Endothelial cell of umbilical vein (primary cell): ENCODE data around the gene PRRX1. TPM values are rescaled to one million over a fixed set of nuclear protein-coding genes. Genes with fewer than 3 reads are reported as not detected.

Experiments
- BruUV-seq: library from RNA; stranded (reverse); fragments of 400-500 nt; replicated peaks from 2 replicates; lab custom pipeline; 2021; lab: Mats Ljungman, UMichigan
- CTCF ChIA-PET: fragments of 300-600, 350-600 bp; sonication (Branson Sonifier 250); formaldehyde crosslinking; loops from one replicate; lab custom pipeline; 2021; ENCODE audit warnings: antibody characterized with exemption, inconsistent platforms; lab: Charles Lee
- POLR2A ChIA-PET: fragments of 300-600, 350-600 bp; sonication (Branson Sonifier 250); formaldehyde crosslinking; loops from one replicate; lab custom pipeline; 2021; ENCODE audit warnings: antibody characterized with exemption, inconsistent platforms; lab: Charles Lee
- DNase-seq: peaks from one replicate; pipeline ENCODE4 v3.0.0-alpha.2; 2011; ENCODE audit warnings: low read depth, low spot score
- FAIRE-seq: peaks from 2 replicates; lab custom pipeline; 2011; peaks lifted over from hg19 to GRCh38; lab: Jason Lieb, UNC
- H2AFZ ChIP-seq: 2 replicates; pipeline ENCODE4 v1.6.0; 2012; ENCODE audit warnings: low read depth, low read length, control low read depth, inconsistent platforms
- H3K27ac ChIP-seq: 2 replicates; pipeline ENCODE4 v1.5.1; 2011; ENCODE audit warnings: low read depth, mild to moderate bottlenecking, control low read depth, low read length, moderate library complexity; ENCODE audit not compliant: insufficient read depth
- H3K27me3 ChIP-seq, 2 experiments: 2 replicates each; pipeline versions ENCODE4 v1.6.0 to v1.6.1; 2011; ENCODE audit warnings: low read length in 2 of 2, mixed read lengths in 1 of 2; ENCODE audit not compliant: control insufficient read depth in 2 of 2, insufficient read depth in 2 of 2
- H3K36me3 ChIP-seq, 2 experiments: 2 replicates in 1 of 2; 3 replicates in 1 of 2; pipeline ENCODE4 v1.5.1; 2011; ENCODE audit warnings: low read length in 2 of 2, mild to moderate bottlenecking in 1 of 2, moderate library complexity in 1 of 2; ENCODE audit not compliant: control insufficient read depth in 2 of 2, insufficient read depth in 2 of 2; ENCODE audit errors: extremely low read depth in 1 of 2
- H3K4me1 ChIP-seq: 3 replicates; pipeline ENCODE4 v1.5.1; 2011; ENCODE audit warnings: mild to moderate bottlenecking, low read length; ENCODE audit not compliant: control insufficient read depth, insufficient read depth; ENCODE audit errors: extremely low read depth
- H3K4me2 ChIP-seq: 2 replicates; pipeline ENCODE4 v1.6.1; 2011; ENCODE audit warnings: low read length, control low read depth, mixed read lengths; ENCODE audit not compliant: insufficient read depth
- H3K4me3 ChIP-seq, 3 experiments: fragments of 200-600 bp in 1 of 3; sonication (generic), shearing (Covaris generic) in 1 of 3; replicated peaks in 1 of 3; 2 replicates each; pipeline ENCODE4 v1.5.1; 2011 to 2016; ENCODE audit warnings: control low read depth in 3 of 3, low read length in 3 of 3, mild to moderate bottlenecking in 2 of 3, inconsistent platforms in 1 of 3, low read depth in 1 of 3, moderate library complexity in 1 of 3; ENCODE audit not compliant: insufficient read depth in 1 of 3
- H3K79me2 ChIP-seq: 2 replicates; pipeline ENCODE4 v1.6.0; 2012; ENCODE audit warnings: low read length, inconsistent platforms; ENCODE audit not compliant: control insufficient read depth, insufficient read depth
- H3K9ac ChIP-seq: replicated peaks from 2 replicates; pipeline ENCODE3; 2011; ENCODE audit warnings: low read length, control low read depth; ENCODE audit not compliant: insufficient read depth; ENCODE audit errors: extremely low read depth
- H3K9me1 ChIP-seq: replicated peaks from 3 replicates; pipeline ENCODE4 v1.6.0; 2011; ENCODE audit warnings: mild to moderate bottlenecking, low read length; ENCODE audit not compliant: control insufficient read depth, insufficient read depth; ENCODE audit errors: extremely low read depth
- H3K9me3 ChIP-seq: replicated peaks from 2 replicates; pipeline ENCODE4 v1.5.1; 2012; ENCODE audit warnings: low read length, inconsistent platforms; ENCODE audit not compliant: control insufficient read depth, insufficient read depth
- H4K20me1 ChIP-seq: replicated peaks from 2 replicates; pipeline ENCODE3; 2011; ENCODE audit warnings: mild to moderate bottlenecking, low read length; ENCODE audit not compliant: control insufficient read depth, insufficient read depth; ENCODE audit errors: extremely low read depth
- CTCF ChIP-seq, 2 donors: IDR thresholded peaks; 1 replicate in 1 of 2; 2 replicates in 1 of 2; pipeline ENCODE4 v1.5.1; 2011; ENCODE audit warnings: low read length in 2 of 2, mild to moderate bottlenecking in 2 of 2, moderate library complexity in 2 of 2, control low read depth in 1 of 2, inconsistent platforms in 1 of 2, low read depth in 1 of 2; ENCODE audit not compliant: insufficient read depth in 1 of 2; ENCODE audit errors: extremely low read depth in 1 of 2
- EZH2 ChIP-seq: IDR thresholded peaks from 2 replicates; pipeline ENCODE4 v1.6.1; 2012; ENCODE audit warnings: borderline replicate concordance, low read depth, mild to moderate bottlenecking, moderate library complexity, low read length, inconsistent platforms; ENCODE audit not compliant: severe bottlenecking
- FOS ChIP-seq: IDR thresholded peaks from 2 replicates; pipeline ENCODE4 v1.6.1; 2011; ENCODE audit warnings: mild to moderate bottlenecking, low read length, moderate library complexity, borderline replicate concordance; ENCODE audit not compliant: insufficient read depth
- GATA2 ChIP-seq: IDR thresholded peaks from 2 replicates; pipeline ENCODE4 v1.7.0; 2011; ENCODE audit warnings: low read depth, mild to moderate bottlenecking, moderate library complexity, mixed read lengths, low read length; ENCODE audit not compliant: insufficient read length, insufficient read depth
- JUN ChIP-seq: IDR thresholded peaks from 2 replicates; pipeline ENCODE4 v1.6.1; 2011; ENCODE audit warnings: borderline replicate concordance, low read depth; ENCODE audit not compliant: insufficient read length, insufficient read depth
- MAX ChIP-seq: IDR thresholded peaks from 2 replicates; pipeline ENCODE4 v1.6.1; 2011; ENCODE audit not compliant: insufficient read depth, insufficient read length
- MYC ChIP-seq: IDR thresholded peaks from one replicate; pipeline ENCODE4 v1.6.1; 2011; ENCODE audit warnings: mild to moderate bottlenecking, low read depth, low read length
- POLR2A ChIP-seq: IDR thresholded peaks from 2 replicates; pipeline ENCODE4 v1.6.1; 2012; ENCODE audit warnings: low read depth, mild to moderate bottlenecking, control low read depth, low read length
- POLR2AphosphoS5 ChIP-seq: IDR thresholded peaks from 2 replicates; pipeline ENCODE4 v1.6.1; 2012; ENCODE audit warnings: low read depth, mild to moderate bottlenecking, control low read depth, low read length, moderate library complexity; ENCODE audit not compliant: insufficient read depth
- dilution Hi-C: fragments of 300-500 bp; cut with MboI; formaldehyde crosslinking; loops from one replicate; pipeline ENCODE4 v1.15.0; 2019; ENCODE audit warnings: low sequenced_read_pairs; ENCODE audit not compliant: extremely low pct_ligation_motif_present
- intact Hi-C: fragments of 100-400 bp; cut with micrococcal nuclease; formaldehyde crosslinking; loops from one replicate; pipeline ENCODE4 v1.10.0; 2022
- polyA plus RNA-seq, 4 experiments: library from polyadenylated mRNA; depleted of rRNA in 3 of 4; stranded (reverse) in 3 of 4; unstranded in 1 of 4; fragments of >200 nt; gene quantifications; 2 replicates each; pipeline versions ENCODE4 v1.2.1 to v1.2.3, GENCODE V29; 2011 to 2012; ENCODE audit warnings: missing spikeins in 1 of 4
- total RNA-seq: library from RNA; stranded (reverse); gene quantifications from 2 replicates; pipeline ENCODE4 v1.2.3, GENCODE V29; 2021

Gene PRRX1
- total and polyA plus RNA-seq, 2 donors (not counting 3 experiments of a cell fraction or from before 2014, with no cell fraction given): 0.03 TPM; not detected in 1

- no peaks in the 10 kb centered on the region for H3K27me3 ChIP-seq
- no peaks in the 10 kb centered on the region for H3K9me3 ChIP-seq
- FAIRE-seq (no peak), DNase-seq (no peak)
- H3K4me3 ChIP-seq: no peak overlapping the region
- no peaks in the 10 kb centered on the region for H3K4me1 ChIP-seq
- H2AFZ ChIP-seq: no peak overlapping the region
- dilution Hi-C loops: no loop called here
- H3K9ac ChIP-seq: no peak overlapping the region
- H3K9me1 ChIP-seq: no peaks in the 10 kb centered on the region
- H3K4me2 ChIP-seq: no peak overlapping the region
- ChIA-PET POLR2A (no interaction called here), CTCF (interaction anchor here (1.2 kb wide), 1 partner anchor 39 kb away, joined by 4 read pairs; no protein-coding TSS in a partner anchor)
- H3K36me3 ChIP-seq: no peaks in the 10 kb centered on the region
- no TSS peak for BruUV-seq
- TF ChIP-seq MYC: no peak
- no peak for TF ChIP-seq FOS
- no peak for TF ChIP-seq CTCF (IDR thresholded peaks at IDR 0.05; ENCODE audit: extremely low read depth in 1 of 2, insufficient read depth in 1 of 2, low read depth in 1 of 2, low read length in 2 of 2)
- no peak for TF ChIP-seq EZH2
- no peak for TF ChIP-seq MAX
- no peak for TF ChIP-seq JUN
- TF ChIP-seq POLR2AphosphoS5: no peak
- no peak for TF ChIP-seq GATA2
- TF ChIP-seq POLR2A: no peak
- H3K27ac ChIP-seq: no peak overlapping the region
- no peaks in the 10 kb centered on the region for H3K79me2 ChIP-seq
- H4K20me1 ChIP-seq: no peaks in the 10 kb centered on the region
- intact Hi-C loops: no loop called here
These were observed 64.0 kb downstream of the PRRX1 start for GRCh38 chr1:170727963-170728362.
